ENCODE results near the gene CENPN. TPM values are rescaled to one million over a fixed set of nuclear protein-coding genes. Genes with fewer than 3 reads are reported as not detected.

The CENPN gene
- total and polyA plus RNA-seq, 2 experiments from 2014 or later, result 14.2 to 16.8 TPM

DNA sequence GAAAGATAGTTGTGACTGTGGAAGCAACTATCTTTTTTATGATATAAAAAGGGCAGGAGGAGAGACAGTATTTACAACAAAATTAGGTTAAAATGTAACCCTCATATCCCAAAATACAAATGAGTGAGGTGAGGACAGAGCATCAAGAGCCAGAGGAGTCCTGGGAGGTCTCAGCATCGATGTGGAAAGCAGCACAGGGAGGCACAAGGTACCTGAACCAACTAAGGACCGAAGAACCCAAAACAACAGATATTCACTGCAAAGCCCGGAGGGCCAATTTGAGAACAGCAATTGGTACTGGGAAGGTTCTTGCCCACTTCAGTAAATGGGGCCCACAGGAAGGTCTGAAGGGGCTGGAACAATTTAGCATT lies 37.9 kb upstream of the CENPN start:
- Histone ChIP-seq H3K4me1 (ENCODE audit: insufficient read depth) (no peaks in the 10 kb centered on the region), H3K4me2 (no peak overlapping the region), H3K4me3 (no peak overlapping the region), H3K79me2 (no peaks in the 10 kb centered on the region), H3K27ac (peak overlapping the region; percentile 44), H3K9me2 (replicated peaks; ENCODE audit: insufficient read depth) (no peaks in the 10 kb centered on the region), H3K9me3 (ENCODE audit: low read depth) (no peaks in the 10 kb centered on the region), H3K36me3 (replicated peaks; ENCODE audit: insufficient read depth, low read depth) (no peaks in the 10 kb centered on the region), H4K20me1 (ENCODE audit: insufficient read depth, poor library complexity, severe bottlenecking) (no peaks in the 10 kb centered on the region), H2AFZ (no peak overlapping the region), H3K27me3 (no peaks in the 10 kb centered on the region)
- TF ChIP-seq EZH2 (IDR thresholded peaks at IDR 0.05; ENCODE audit: borderline replicate concordance) (no peak), EZH2phosphoT487 (IDR thresholded peaks at IDR 0.05; ENCODE audit: low read depth, severe bottlenecking, unreplicated experiment) (no peak)
- TF ChIP-seq, protein P1, sequence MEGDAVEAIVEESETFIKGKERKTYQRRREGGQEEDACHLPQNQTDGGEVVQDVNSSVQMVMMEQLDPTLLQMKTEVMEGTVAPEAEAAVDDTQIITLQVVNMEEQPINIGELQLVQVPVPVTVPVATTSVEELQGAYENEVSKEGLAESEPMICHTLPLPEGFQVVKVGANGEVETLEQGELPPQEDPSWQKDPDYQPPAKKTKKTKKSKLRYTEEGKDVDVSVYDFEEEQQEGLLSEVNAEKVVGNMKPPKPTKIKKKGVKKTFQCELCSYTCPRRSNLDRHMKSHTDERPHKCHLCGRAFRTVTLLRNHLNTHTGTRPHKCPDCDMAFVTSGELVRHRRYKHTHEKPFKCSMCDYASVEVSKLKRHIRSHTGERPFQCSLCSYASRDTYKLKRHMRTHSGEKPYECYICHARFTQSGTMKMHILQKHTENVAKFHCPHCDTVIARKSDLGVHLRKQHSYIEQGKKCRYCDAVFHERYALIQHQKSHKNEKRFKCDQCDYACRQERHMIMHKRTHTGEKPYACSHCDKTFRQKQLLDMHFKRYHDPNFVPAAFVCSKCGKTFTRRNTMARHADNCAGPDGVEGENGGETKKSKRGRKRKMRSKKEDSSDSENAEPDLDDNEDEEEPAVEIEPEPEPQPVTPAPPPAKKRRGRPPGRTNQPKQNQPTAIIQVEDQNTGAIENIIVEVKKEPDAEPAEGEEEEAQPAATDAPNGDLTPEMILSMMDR (IDR thresholded peaks at IDR 0.05; ENCODE audit: poor library complexity), result no peak
- DNase-seq (ENCODE audit: low spot score), result no peak
- WGBS (ENCODE audit: low lambda C conversion rate, missing lambda C conversion rate), result 97% methylated on average over 3 of the region's 3 CpGs

DNA sequence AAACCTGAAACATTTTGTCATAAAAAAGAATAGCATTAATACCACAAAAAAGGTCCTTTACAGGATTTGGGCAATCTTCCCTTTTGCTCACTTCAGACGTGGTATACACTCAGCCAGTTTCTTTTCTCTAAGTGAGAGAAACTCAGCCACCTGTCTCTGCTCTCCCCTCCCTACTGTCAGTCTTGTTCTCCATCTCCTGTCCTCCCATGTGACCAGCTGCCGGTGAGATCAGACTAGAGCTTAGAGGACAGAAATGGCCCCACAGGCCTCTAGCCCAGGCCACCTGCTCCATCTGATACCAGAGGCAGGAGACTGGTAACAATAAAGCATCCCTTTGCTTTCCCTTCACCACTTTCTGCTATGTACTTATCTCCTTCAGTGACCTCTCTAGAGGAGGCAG lies 35.2 kb upstream of the CENPN start:
- Histone ChIP-seq H3K9me2 (replicated peaks; ENCODE audit: insufficient read depth) (no peaks in the 10 kb centered on the region), H3K36me3 (replicated peaks; ENCODE audit: insufficient read depth, low read depth) (no peaks in the 10 kb centered on the region), H4K20me1 (ENCODE audit: insufficient read depth, poor library complexity, severe bottlenecking) (no peaks in the 10 kb centered on the region), H3K27ac (no peak overlapping the region), H3K9me3 (ENCODE audit: low read depth) (no peaks in the 10 kb centered on the region), H3K27me3 (no peaks in the 10 kb centered on the region), H2AFZ (no peak overlapping the region), H3K4me1 (ENCODE audit: insufficient read depth) (no peaks in the 10 kb centered on the region), H3K79me2 (no peaks in the 10 kb centered on the region), H3K4me3 (no peak overlapping the region), H3K4me2 (no peak overlapping the region)
- 80% methylated on average over 2 of the region's 2 CpGs for WGBS (ENCODE audit: low lambda C conversion rate, missing lambda C conversion rate)
- TF ChIP-seq EZH2 (IDR thresholded peaks at IDR 0.05; ENCODE audit: borderline replicate concordance) (no peak), EZH2phosphoT487 (IDR thresholded peaks at IDR 0.05; ENCODE audit: low read depth, severe bottlenecking, unreplicated experiment) (no peak)
- TF ChIP-seq, protein P1 (IDR thresholded peaks at IDR 0.05; ENCODE audit: poor library complexity), result no peak
- no peak for DNase-seq (ENCODE audit: low spot score)

DNA sequence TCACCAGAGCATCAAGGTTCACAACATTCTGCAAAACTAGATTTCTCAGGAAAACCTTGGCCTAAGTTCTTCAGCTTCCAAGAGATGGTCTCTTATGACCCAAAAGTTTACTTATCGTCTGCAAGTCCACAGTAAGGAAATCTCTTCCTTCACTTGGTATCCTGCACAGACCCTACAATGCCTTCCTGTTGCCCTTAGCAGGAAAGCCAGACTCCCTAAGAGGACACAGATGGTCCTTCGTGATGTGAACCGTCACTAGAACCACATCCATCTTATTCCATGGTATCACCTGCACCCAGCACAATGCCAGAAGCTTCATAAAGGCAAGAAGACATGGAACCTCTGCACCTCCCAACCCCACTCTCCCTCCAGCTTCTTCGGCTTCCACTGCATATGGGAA lies 34.4 kb upstream of the CENPN start:
- Histone ChIP-seq H3K4me1 (ENCODE audit: insufficient read depth) (no peaks in the 10 kb centered on the region), H3K27ac (no peak overlapping the region), H3K9me3 (ENCODE audit: low read depth) (no peaks in the 10 kb centered on the region), H3K4me2 (no peak overlapping the region), H2AFZ (no peak overlapping the region), H3K36me3 (replicated peaks; ENCODE audit: insufficient read depth, low read depth) (no peaks in the 10 kb centered on the region), H3K27me3 (no peaks in the 10 kb centered on the region), H4K20me1 (ENCODE audit: insufficient read depth, poor library complexity, severe bottlenecking) (no peaks in the 10 kb centered on the region), H3K4me3 (no peak overlapping the region), H3K79me2 (no peaks in the 10 kb centered on the region), H3K9me2 (replicated peaks; ENCODE audit: insufficient read depth) (no peaks in the 10 kb centered on the region)
- TF ChIP-seq, protein P1 (IDR thresholded peaks at IDR 0.05; ENCODE audit: poor library complexity), result no peak
- TF ChIP-seq EZH2 (IDR thresholded peaks at IDR 0.05; ENCODE audit: borderline replicate concordance) (no peak), EZH2phosphoT487 (IDR thresholded peaks at IDR 0.05; ENCODE audit: low read depth, severe bottlenecking, unreplicated experiment) (no peak)
- DNase-seq (ENCODE audit: low spot score), result no peak
- over 99% methylated on average over 4 of the region's 4 CpGs for WGBS (ENCODE audit: low lambda C conversion rate, missing lambda C conversion rate)

DNA sequence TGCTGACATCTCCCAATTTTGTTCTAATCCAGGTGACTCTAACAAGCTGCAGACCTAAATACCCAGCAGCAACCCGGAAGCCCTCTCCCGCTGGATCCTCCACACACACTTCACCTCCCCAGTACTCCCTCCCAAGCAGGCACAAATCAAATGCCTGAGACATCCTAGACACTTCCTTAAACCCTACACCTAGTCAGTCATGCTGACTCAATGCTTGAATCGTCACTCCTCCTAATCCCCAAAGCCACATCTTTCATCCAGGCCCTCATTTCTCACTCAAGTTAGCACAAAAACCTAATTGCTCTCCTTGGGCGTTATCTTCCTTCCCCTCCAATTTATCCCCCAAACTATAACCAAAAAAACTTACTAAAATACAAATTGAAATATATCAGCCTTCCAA lies 33.0 kb upstream of the CENPN start:
- DNase-seq (ENCODE audit: low spot score), result no peak
- Histone ChIP-seq H4K20me1 (ENCODE audit: insufficient read depth, poor library complexity, severe bottlenecking) (no peaks in the 10 kb centered on the region), H3K4me2 (no peak overlapping the region), H3K27me3 (no peaks in the 10 kb centered on the region), H3K9me2 (replicated peaks; ENCODE audit: insufficient read depth) (no peaks in the 10 kb centered on the region), H3K27ac (no peak overlapping the region), H3K36me3 (replicated peaks; ENCODE audit: insufficient read depth, low read depth) (no peaks in the 10 kb centered on the region), H3K79me2 (peaks cover 3% of the 10 kb centered on the region), H2AFZ (no peak overlapping the region), H3K4me1 (ENCODE audit: insufficient read depth) (no peaks in the 10 kb centered on the region), H3K9me3 (ENCODE audit: low read depth) (no peaks in the 10 kb centered on the region), H3K4me3 (no peak overlapping the region)
- TF ChIP-seq EZH2 (IDR thresholded peaks at IDR 0.05; ENCODE audit: borderline replicate concordance) (no peak), EZH2phosphoT487 (IDR thresholded peaks at IDR 0.05; ENCODE audit: low read depth, severe bottlenecking, unreplicated experiment) (no peak)
- TF ChIP-seq, protein P1 (IDR thresholded peaks at IDR 0.05; ENCODE audit: poor library complexity), result no peak
- 61% methylated on average over 4 of the region's 4 CpGs for WGBS (ENCODE audit: low lambda C conversion rate, missing lambda C conversion rate)
